ENCODE data around the gene UGGT2. TPM values are rescaled to one million over a fixed set of nuclear protein-coding genes. Genes with fewer than 3 reads are reported as not detected.

UGGT2 gene
- total RNA-seq, 1 donor from 2014 or later = 26.0 TPM

- Histone ChIP-seq H3K27ac (no peak overlapping the region), H3K27me3 (no peaks in the 10 kb centered on the region), H3K9me3 (no peaks in the 10 kb centered on the region), H3K4me3 (no peak overlapping the region), H3K36me3 (peaks cover 0 to 3% of the 10 kb centered on the region in 2 donors), H3K4me1 (no peaks in the 10 kb centered on the region)
- no peak for TF ChIP-seq CTCF (IDR thresholded peaks at IDR 0.05)
- intact Hi-C loops (cut with DNase I) = no loop called here
- DNase-seq (ENCODE audit: low spot score in 2 of 2) = no peak
These were observed 154.9 kb downstream of the UGGT2 start for GRCh38 chr13:95898256-95898655.

- Histone ChIP-seq H3K27ac (no peak overlapping the region), H3K9me3 (no peaks in the 10 kb centered on the region), H3K27me3 (no peaks in the 10 kb centered on the region), H3K4me3 (no peak overlapping the region), H3K4me1 (no peaks in the 10 kb centered on the region), H3K36me3 (peaks cover 0 to 2% of the 10 kb centered on the region in 2 donors)
- no peak for DNase-seq (ENCODE audit: low spot score in 2 of 2)
- intact Hi-C loops (cut with DNase I) = no loop called here
- no peak for TF ChIP-seq CTCF (IDR thresholded peaks at IDR 0.05)
These were observed 156.9 kb downstream of the UGGT2 start for GRCh38 chr13:95896301-95896700.

GRCh38 chr13:95893861-95894260 lies 159.3 kb downstream of the UGGT2 start:
- no peak for TF ChIP-seq CTCF (IDR thresholded peaks at IDR 0.05)

GRCh38 chr13:95882121-95882520 lies 171.1 kb downstream of the UGGT2 start:
- TF ChIP-seq CTCF (IDR thresholded peaks at IDR 0.05) = no peak
- H3K27me3 ChIP-seq = no peaks in the 10 kb centered on the region
- peaks cover 15 to 29% of the 10 kb centered on the region in 2 donors for H3K36me3 ChIP-seq
- H3K27ac ChIP-seq = no peak overlapping the region
- H3K9me3 ChIP-seq = no peaks in the 10 kb centered on the region
- intact Hi-C loops (cut with DNase I) = no loop called here
- no peak for DNase-seq (ENCODE audit: low spot score in 2 of 2)
- no peak overlapping the region for H3K4me3 ChIP-seq
- no peaks in the 10 kb centered on the region for H3K4me1 ChIP-seq

More at GRCh38 chr13:95893861-95894260, 159.3 kb downstream of the UGGT2 start:
- H3K36me3 ChIP-seq = peaks cover 0 to 9% of the 10 kb centered on the region in 2 donors
- no peak overlapping the region for H3K27ac ChIP-seq
- H3K4me1 ChIP-seq = no peaks in the 10 kb centered on the region
- intact Hi-C loops (cut with DNase I) = no loop called here
- no peak for DNase-seq (ENCODE audit: low spot score in 2 of 2)
- no peaks in the 10 kb centered on the region for H3K27me3 ChIP-seq
- H3K4me3 ChIP-seq = no peak overlapping the region
- no peaks in the 10 kb centered on the region for H3K9me3 ChIP-seq

- H3K9me3 ChIP-seq = no peaks in the 10 kb centered on the region
- H3K27me3 ChIP-seq = no peaks in the 10 kb centered on the region
- no peak for TF ChIP-seq CTCF (IDR thresholded peaks at IDR 0.05)
- peaks cover 9 to 34% of the 10 kb centered on the region in 2 donors for H3K36me3 ChIP-seq
- no peaks in the 10 kb centered on the region for H3K4me1 ChIP-seq
- intact Hi-C loops (cut with DNase I) = no loop called here
- H3K27ac ChIP-seq = no peak overlapping the region
- no peak for DNase-seq (ENCODE audit: low spot score in 2 of 2)
- H3K4me3 ChIP-seq = no peak overlapping the region
These were observed 172.9 kb downstream of the UGGT2 start for GRCh38 chr13:95880331-95880730.

GRCh38 chr13:95874286-95874685 lies 178.9 kb downstream of the UGGT2 start:
- no peak for DNase-seq (ENCODE audit: low spot score in 2 of 2)
- Histone ChIP-seq H3K4me3 (no peak overlapping the region), H3K4me1 (no peaks in the 10 kb centered on the region), H3K27me3 (no peaks in the 10 kb centered on the region), H3K9me3 (no peaks in the 10 kb centered on the region), H3K36me3 (peaks cover 4 to 15% of the 10 kb centered on the region in 2 donors), H3K27ac (no peak overlapping the region)
- intact Hi-C loops (cut with DNase I) = no loop called here
- TF ChIP-seq CTCF (IDR thresholded peaks at IDR 0.05) = no peak

All from ascending aorta (tissue), 2 donors.